ENCODE measurements around the gene PPA2. TPM values are rescaled to one million over a fixed set of nuclear protein-coding genes. Genes with fewer than 3 reads are reported as not detected.

PPA2 gene
- total RNA-seq, 1 donor from 2014 or later, result 83.7 TPM

DNA sequence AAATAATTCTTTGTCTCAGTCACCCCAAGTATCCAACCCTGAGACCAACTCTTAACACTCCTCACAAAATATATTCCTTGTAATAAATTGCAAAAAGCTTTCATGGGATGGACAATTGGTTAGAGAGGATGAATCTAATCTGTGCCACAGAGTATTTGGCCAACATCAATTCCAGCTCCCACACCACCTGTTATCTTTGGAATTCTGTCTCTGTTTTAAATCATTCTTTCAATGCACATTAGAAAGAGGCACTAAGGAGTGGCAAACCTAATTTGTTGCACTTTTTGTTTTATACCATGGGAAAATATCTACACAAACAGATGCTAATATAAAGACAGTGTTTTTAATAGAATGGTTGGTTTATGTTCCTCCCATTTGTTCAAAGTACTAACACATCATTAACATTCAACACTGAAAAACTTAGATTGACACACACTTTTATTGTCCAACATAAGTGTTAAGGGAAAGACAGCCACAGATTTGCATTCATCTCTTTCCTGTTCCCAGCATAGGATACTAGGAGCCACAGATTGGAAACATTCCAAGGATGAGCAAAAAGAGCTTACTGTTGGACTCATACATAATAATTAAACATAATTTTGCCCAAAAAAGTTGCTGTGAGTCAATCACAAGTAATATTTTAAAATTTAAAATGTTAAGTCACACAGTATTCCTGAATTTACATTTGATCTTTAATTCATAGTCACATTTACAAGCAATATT lies 116.4 kb downstream of the PPA2 start:
- Histone ChIP-seq H3K36me3 (peaks cover 8% of the 10 kb centered on the region), H3K27ac (replicated peaks) (no peak overlapping the region), H3K4me1 (peaks cover 20% of the 10 kb centered on the region), H3K27me3 (ENCODE audit: low read depth) (no peaks in the 10 kb centered on the region), H3K4me3 (no peak overlapping the region), H3K9me3 (replicated peaks) (no peaks in the 10 kb centered on the region)
- intact Hi-C loops (cut with micrococcal nuclease), result no loop called here
- no peak for DNase-seq
- TF ChIP-seq, protein P1, sequence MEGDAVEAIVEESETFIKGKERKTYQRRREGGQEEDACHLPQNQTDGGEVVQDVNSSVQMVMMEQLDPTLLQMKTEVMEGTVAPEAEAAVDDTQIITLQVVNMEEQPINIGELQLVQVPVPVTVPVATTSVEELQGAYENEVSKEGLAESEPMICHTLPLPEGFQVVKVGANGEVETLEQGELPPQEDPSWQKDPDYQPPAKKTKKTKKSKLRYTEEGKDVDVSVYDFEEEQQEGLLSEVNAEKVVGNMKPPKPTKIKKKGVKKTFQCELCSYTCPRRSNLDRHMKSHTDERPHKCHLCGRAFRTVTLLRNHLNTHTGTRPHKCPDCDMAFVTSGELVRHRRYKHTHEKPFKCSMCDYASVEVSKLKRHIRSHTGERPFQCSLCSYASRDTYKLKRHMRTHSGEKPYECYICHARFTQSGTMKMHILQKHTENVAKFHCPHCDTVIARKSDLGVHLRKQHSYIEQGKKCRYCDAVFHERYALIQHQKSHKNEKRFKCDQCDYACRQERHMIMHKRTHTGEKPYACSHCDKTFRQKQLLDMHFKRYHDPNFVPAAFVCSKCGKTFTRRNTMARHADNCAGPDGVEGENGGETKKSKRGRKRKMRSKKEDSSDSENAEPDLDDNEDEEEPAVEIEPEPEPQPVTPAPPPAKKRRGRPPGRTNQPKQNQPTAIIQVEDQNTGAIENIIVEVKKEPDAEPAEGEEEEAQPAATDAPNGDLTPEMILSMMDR (IDR thresholded peaks at IDR 0.05; ENCODE audit: borderline replicate concordance), result no peak

DNA sequence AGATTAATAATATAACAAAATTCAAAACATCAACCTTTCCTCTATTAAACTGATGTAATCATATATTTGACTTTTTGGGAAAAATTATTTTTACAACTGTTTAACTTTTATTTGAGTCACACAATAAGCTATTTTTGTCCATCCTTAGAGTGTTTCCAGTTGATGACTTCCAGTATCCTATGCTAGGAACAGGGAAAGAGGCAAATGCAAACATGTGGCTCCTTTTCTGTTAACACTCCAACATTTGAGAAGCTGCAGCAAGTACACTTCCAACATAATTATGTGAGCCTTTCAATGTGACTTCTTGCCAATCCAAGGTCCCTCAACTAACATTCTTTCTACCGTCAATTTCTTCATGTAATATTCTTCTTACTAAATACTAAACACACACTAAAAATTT lies 117.7 kb downstream of the PPA2 start:
- H3K4me3 ChIP-seq, result no peak overlapping the region
- DNase-seq, result no peak
- peaks cover 8% of the 10 kb centered on the region for H3K36me3 ChIP-seq
- H3K9me3 ChIP-seq (replicated peaks), result no peaks in the 10 kb centered on the region
- intact Hi-C loops (cut with micrococcal nuclease), result no loop called here
- H3K4me1 ChIP-seq, result peaks cover 18% of the 10 kb centered on the region
- TF ChIP-seq, protein P1 (IDR thresholded peaks at IDR 0.05; ENCODE audit: borderline replicate concordance), result no peak
- no peak overlapping the region for H3K27ac ChIP-seq (replicated peaks)
- H3K27me3 ChIP-seq (ENCODE audit: low read depth), result no peaks in the 10 kb centered on the region

- TF ChIP-seq, protein P1 (IDR thresholded peaks at IDR 0.05; ENCODE audit: borderline replicate concordance), result no peak
- intact Hi-C loops (cut with micrococcal nuclease), result no loop called here
- Histone ChIP-seq H3K36me3 (no peaks in the 10 kb centered on the region), H3K4me3 (no peak overlapping the region), H3K27ac (replicated peaks) (no peak overlapping the region), H3K27me3 (ENCODE audit: low read depth) (no peaks in the 10 kb centered on the region), H3K4me1 (peaks cover 17% of the 10 kb centered on the region), H3K9me3 (replicated peaks) (no peaks in the 10 kb centered on the region)
- no peak for DNase-seq
Measured at GRCh38 chr4:105352826-105353225, 121.0 kb downstream of the PPA2 start.

- Histone ChIP-seq H3K36me3 (no peaks in the 10 kb centered on the region), H3K27me3 (ENCODE audit: low read depth) (no peaks in the 10 kb centered on the region), H3K9me3 (replicated peaks) (no peaks in the 10 kb centered on the region), H3K27ac (replicated peaks) (no peak overlapping the region), H3K4me3 (no peak overlapping the region), H3K4me1 (peaks cover 7% of the 10 kb centered on the region)
- no peak for DNase-seq
- intact Hi-C loops (cut with micrococcal nuclease), result no loop called here
- TF ChIP-seq, protein P1 (IDR thresholded peaks at IDR 0.05; ENCODE audit: borderline replicate concordance), result no peak
Measured at GRCh38 chr4:105351861-105352260, 122.0 kb downstream of the PPA2 start.

DNA sequence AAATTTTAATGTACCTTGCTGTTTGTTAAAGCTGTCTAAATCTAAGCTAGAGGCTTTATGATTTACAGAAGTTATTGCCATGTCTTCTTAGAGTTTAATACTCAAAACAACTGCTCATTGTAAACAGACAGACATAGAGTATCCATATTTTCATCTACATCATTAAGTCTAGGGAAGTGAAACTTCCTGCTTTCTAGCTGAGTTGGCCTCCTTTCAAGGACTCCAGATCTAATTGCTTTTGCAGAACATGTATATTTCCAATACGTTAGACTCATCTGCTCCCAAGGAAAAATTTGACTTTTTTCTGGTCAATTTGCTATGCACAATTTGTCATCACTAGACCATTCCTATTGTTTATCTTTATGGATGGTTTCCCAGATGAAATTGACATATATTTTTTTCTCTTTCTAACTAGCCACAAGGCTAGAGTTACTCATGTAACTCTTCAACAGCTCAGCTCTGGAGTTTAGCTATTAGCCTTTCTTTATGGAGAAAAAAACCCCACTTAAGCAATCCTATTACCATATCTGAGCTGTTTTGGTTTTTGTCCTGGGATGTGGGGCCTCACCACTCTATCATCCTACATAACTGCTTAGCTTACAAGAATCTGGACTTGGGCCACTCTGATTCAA lies 122.9 kb downstream of the PPA2 start:
- no peaks in the 10 kb centered on the region for H3K36me3 ChIP-seq
- no peak for DNase-seq
- no peaks in the 10 kb centered on the region for H3K9me3 ChIP-seq (replicated peaks)
- no peak overlapping the region for H3K27ac ChIP-seq (replicated peaks)
- no peak overlapping the region for H3K4me3 ChIP-seq
- TF ChIP-seq, protein P1 (IDR thresholded peaks at IDR 0.05; ENCODE audit: borderline replicate concordance), result no peak
- peaks cover 4% of the 10 kb centered on the region for H3K4me1 ChIP-seq
- no peaks in the 10 kb centered on the region for H3K27me3 ChIP-seq (ENCODE audit: low read depth)
- intact Hi-C loops (cut with micrococcal nuclease), result no loop called here
